ENCODE results near the gene SLC15A3. TPM values are rescaled to one million over a fixed set of nuclear protein-coding genes. Genes with fewer than 3 reads are reported as not detected.

The SLC15A3 gene
- total and polyA plus RNA-seq, 5 donors from 2014 or later = 0.43 to 1.0 TPM; not detected in 3

DNA sequence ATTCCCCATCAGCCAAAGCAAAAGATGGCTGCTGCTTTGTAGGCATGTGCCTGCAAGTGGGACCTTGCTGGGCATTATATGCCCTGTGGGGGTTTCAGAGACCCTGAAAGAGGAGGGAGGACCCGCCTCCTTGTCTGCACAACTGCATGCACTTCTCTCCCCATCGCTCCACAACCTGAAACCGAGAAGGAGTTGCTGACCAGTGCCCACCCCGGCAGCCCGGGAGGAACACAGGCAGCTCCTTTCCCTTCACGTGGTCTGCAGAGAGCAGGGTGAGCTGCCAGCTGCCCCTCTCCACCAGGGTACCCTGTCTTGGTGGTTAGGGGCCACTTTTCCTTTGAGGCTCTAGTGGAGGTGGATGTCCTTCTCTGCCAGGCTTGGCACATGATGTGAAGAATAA, 29.1 kb downstream of the SLC15A3 start:
- DNase-seq = no peak
- Histone ChIP-seq H3K4me3 (ENCODE audit: low read depth, low read length) (no peak overlapping the region), H3K27me3 (ENCODE audit: control insufficient read depth, insufficient read depth, low read length) (peaks cover 5% of the 10 kb centered on the region), H3K27ac (ENCODE audit: insufficient read depth, low read length, poor library complexity, severe bottlenecking) (no peak overlapping the region), H3K4me1 (ENCODE audit: control insufficient read depth, insufficient read depth, low read length, poor library complexity, severe bottlenecking) (peaks cover 21% of the 10 kb centered on the region), H3K9me3 (ENCODE audit: control insufficient read depth in 2 of 2, low read length in 2 of 2) (no peaks in the 10 kb centered on the region), H3K36me3 (ENCODE audit: control insufficient read depth, insufficient read depth, low read length) (peaks cover 48% of the 10 kb centered on the region)
- Mint-ChIP-seq H3K9me3 (no peaks in the 10 kb centered on the region), H3K36me3 (peaks cover 39% of the 10 kb centered on the region), H3K4me3 (peak overlapping the region in 2 of 4 donors; percentile 10 to 24), H3K4me1 (peaks cover 0 to 25% (median 9%) of the 10 kb centered on the region in 4 donors), H3K27me3 (peaks cover 30% of the 10 kb centered on the region), H3K27ac (no peak overlapping the region)
- no peak for ATAC-seq (ENCODE audit: low read depth in 2 of 2)

DNA sequence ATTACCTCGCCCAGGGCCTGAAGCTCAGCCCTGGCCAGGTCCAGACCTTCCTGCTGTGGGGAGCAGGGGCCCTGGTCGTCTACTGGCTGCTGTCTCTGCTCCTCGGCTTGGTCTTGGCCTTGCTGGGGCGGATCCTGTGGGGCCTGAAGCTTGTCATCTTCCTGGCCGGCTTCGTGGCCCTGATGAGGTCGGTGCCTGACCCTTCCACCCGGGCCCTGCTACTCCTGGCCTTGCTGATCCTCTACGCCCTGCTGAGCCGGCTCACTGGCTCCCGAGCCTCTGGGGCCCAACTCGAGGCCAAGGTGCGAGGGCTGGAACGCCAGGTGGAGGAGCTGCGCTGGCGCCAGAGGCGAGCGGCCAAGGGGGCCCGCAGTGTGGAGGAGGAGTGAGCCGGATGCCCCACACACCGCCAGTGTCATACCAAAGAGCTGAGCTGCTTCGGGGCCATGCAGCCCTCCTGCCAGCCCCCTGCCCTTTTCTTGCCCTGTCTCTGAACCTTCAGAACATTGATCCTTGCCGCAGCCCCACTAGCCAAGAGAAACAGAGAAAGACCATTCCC, 30.1 kb downstream of the SLC15A3 start:
- Mint-ChIP-seq H3K36me3 (peaks cover 44% of the 10 kb centered on the region), H3K4me3 (no peak overlapping the region), H3K27ac (no peak overlapping the region), H3K9me3 (no peaks in the 10 kb centered on the region), H3K27me3 (peaks cover 25% of the 10 kb centered on the region), H3K4me1 (peaks cover 0 to 30% (median 14%) of the 10 kb centered on the region in 4 donors)
- ATAC-seq (ENCODE audit: low read depth in 2 of 2) (no peak), DNase-seq (no peak)
- Histone ChIP-seq H3K4me3 (ENCODE audit: low read depth, low read length) (no peak overlapping the region), H3K4me1 (ENCODE audit: control insufficient read depth, insufficient read depth, low read length, poor library complexity, severe bottlenecking) (peaks cover 21% of the 10 kb centered on the region), H3K9me3 (ENCODE audit: control insufficient read depth in 2 of 2, low read length in 2 of 2) (no peaks in the 10 kb centered on the region), H3K36me3 (ENCODE audit: control insufficient read depth, insufficient read depth, low read length) (peaks cover 48% of the 10 kb centered on the region), H3K27me3 (ENCODE audit: control insufficient read depth, insufficient read depth, low read length) (peaks cover 5% of the 10 kb centered on the region), H3K27ac (ENCODE audit: insufficient read depth, low read length, poor library complexity, severe bottlenecking) (no peak overlapping the region)

DNA sequence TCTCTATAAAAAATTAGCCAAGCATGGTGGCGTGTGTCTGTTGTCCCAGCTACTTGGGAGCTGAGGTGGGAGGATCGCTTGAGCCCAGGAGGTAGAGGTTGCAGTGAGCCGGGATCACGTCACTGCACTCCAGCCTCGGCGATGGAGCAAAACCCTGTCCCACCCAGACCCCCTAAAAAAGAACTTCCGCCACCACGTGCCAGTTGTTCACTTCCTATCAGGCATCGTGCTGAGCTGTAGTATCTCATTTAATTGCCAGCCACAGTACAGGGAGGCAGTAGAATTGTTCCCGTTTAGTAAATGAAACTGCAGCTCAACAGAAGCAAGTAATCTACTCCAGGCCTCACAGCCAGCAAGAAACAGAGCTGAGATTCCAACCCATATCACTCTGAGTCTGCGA, 30.7 kb downstream of the SLC15A3 start:
- H3K36me3 Mint-ChIP-seq = peaks cover 41% of the 10 kb centered on the region

DNA sequence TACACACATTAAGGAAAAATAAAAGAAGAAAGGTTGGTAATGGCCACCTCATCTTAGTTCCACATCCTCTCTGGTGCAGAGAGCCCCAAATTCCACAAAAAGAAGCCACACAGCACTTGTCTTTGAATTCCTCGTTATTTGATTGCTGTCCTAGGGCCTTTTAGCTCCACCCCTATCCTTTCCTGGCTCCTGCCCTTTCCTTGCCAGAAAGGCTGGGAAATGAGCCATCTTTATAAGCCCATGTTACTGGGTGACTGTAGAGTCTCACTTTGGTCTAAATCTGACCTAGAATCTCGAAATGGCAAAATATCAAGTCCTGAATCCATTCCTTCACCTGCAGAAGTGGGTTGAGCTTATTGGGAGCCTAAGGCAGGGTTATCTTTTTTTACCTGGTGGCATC, 32.0 kb downstream of the SLC15A3 start:
- Histone ChIP-seq H3K4me3 (ENCODE audit: low read depth, low read length) (no peak overlapping the region), H3K27me3 (ENCODE audit: control insufficient read depth, insufficient read depth, low read length) (no peaks in the 10 kb centered on the region), H3K4me1 (ENCODE audit: control insufficient read depth, insufficient read depth, low read length, poor library complexity, severe bottlenecking) (peaks cover 29% of the 10 kb centered on the region), H3K27ac (ENCODE audit: insufficient read depth, low read length, poor library complexity, severe bottlenecking) (no peak overlapping the region), H3K9me3 (ENCODE audit: control insufficient read depth in 2 of 2, low read length in 2 of 2) (no peaks in the 10 kb centered on the region), H3K36me3 (ENCODE audit: control insufficient read depth, insufficient read depth, low read length) (peaks cover 48% of the 10 kb centered on the region)
- H3K27ac Mint-ChIP-seq = peak overlapping the region in 1 of 3 donors; percentile 65
- H3K36me3 Mint-ChIP-seq = peaks cover 41% of the 10 kb centered on the region
- DNase-seq (no peak), ATAC-seq (ENCODE audit: low read depth in 2 of 2) (no peak)
- H3K4me1 Mint-ChIP-seq = peaks cover 4 to 44% (median 24%) of the 10 kb centered on the region in 4 donors
- peaks cover 6% of the 10 kb centered on the region for H3K27me3 Mint-ChIP-seq
- peak overlapping the region in 2 of 4 donors; percentile 4 to 32 for H3K4me3 Mint-ChIP-seq
- H3K9me3 Mint-ChIP-seq = no peaks in the 10 kb centered on the region

More for the DNA sequence above, 30.7 kb downstream of the SLC15A3 start:
- Mint-ChIP-seq H3K4me1 (peaks cover 0 to 36% (median 18%) of the 10 kb centered on the region in 4 donors), H3K27ac (no peak overlapping the region), H3K9me3 (no peaks in the 10 kb centered on the region), H3K27me3 (peaks cover 19% of the 10 kb centered on the region), H3K4me3 (no peak overlapping the region)
- no peak overlapping the region for H3K27ac ChIP-seq (ENCODE audit: insufficient read depth, low read length, poor library complexity, severe bottlenecking)
- no peak for ATAC-seq (ENCODE audit: low read depth in 2 of 2)
- peaks cover 23% of the 10 kb centered on the region for H3K4me1 ChIP-seq (ENCODE audit: control insufficient read depth, insufficient read depth, low read length, poor library complexity, severe bottlenecking)
- H3K36me3 ChIP-seq (ENCODE audit: control insufficient read depth, insufficient read depth, low read length) = peaks cover 48% of the 10 kb centered on the region
- peaks cover 5% of the 10 kb centered on the region for H3K27me3 ChIP-seq (ENCODE audit: control insufficient read depth, insufficient read depth, low read length)
- H3K9me3 ChIP-seq (ENCODE audit: control insufficient read depth in 2 of 2, low read length in 2 of 2) = no peaks in the 10 kb centered on the region
- DNase-seq = no peak
- H3K4me3 ChIP-seq (ENCODE audit: low read depth, low read length) = no peak overlapping the region

DNA sequence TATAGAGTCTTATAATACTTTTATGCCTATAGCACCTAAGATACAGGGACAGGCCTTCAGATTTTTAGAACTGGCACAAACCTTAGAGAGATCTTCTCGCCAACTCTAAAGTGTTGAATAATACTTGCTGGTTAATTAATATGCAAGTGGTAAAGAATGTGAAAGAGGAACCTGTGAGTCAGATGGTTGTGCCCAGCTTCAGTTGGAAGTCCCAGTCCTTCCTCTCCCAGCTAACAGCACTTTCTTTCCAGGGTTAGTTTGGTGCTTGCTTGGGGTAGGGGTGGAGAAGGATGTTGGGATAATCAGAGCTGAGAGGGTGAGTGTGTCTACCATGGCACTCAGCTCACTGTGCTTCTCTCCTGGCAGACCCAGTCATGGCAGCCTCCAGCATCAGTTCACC, 32.7 kb downstream of the SLC15A3 start:
- Histone ChIP-seq H3K9me3 (ENCODE audit: control insufficient read depth in 2 of 2, low read length in 2 of 2) (no peaks in the 10 kb centered on the region), H3K27ac (ENCODE audit: insufficient read depth, low read length, poor library complexity, severe bottlenecking) (no peak overlapping the region), H3K4me3 (ENCODE audit: low read depth, low read length) (no peak overlapping the region), H3K4me1 (ENCODE audit: control insufficient read depth, insufficient read depth, low read length, poor library complexity, severe bottlenecking) (peaks cover 29% of the 10 kb centered on the region), H3K36me3 (ENCODE audit: control insufficient read depth, insufficient read depth, low read length) (peaks cover 48% of the 10 kb centered on the region), H3K27me3 (ENCODE audit: control insufficient read depth, insufficient read depth, low read length) (no peaks in the 10 kb centered on the region)
- H3K27ac Mint-ChIP-seq = no peak overlapping the region
- no peaks in the 10 kb centered on the region for H3K9me3 Mint-ChIP-seq
- no peak overlapping the region for H3K4me3 Mint-ChIP-seq
- peaks cover 41% of the 10 kb centered on the region for H3K36me3 Mint-ChIP-seq
- no peak for ATAC-seq (ENCODE audit: low read depth in 2 of 2)
- no peak for DNase-seq
- H3K27me3 Mint-ChIP-seq = peaks cover 6% of the 10 kb centered on the region
- peaks cover 4 to 47% (median 24%) of the 10 kb centered on the region in 4 donors for H3K4me1 Mint-ChIP-seq

DNA sequence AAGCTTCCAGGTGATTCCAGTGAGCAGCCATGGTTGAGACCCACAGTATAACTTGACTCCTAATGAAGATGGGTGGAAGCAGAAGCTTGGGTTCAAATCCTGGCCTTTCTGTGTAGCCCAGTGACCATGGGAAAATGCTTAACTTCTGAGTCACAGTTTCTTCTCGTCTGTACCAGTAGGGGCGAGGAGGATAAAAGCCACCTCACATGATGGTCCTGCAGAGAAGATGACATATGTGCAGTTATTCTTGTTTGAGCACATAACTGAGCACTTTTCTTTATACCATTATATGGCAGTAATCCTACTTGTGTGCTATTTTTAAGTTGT, 33.1 kb downstream of the SLC15A3 start:
- H3K27ac ChIP-seq (ENCODE audit: insufficient read depth, low read length, poor library complexity, severe bottlenecking) = no peak overlapping the region
- Mint-ChIP-seq H3K27me3 (peaks cover 6% of the 10 kb centered on the region), H3K4me1 (peaks cover 6 to 49% (median 24%) of the 10 kb centered on the region in 4 donors), H3K4me3 (no peak overlapping the region), H3K27ac (no peak overlapping the region), H3K36me3 (peaks cover 41% of the 10 kb centered on the region), H3K9me3 (no peaks in the 10 kb centered on the region)
- peaks cover 29% of the 10 kb centered on the region for H3K4me1 ChIP-seq (ENCODE audit: control insufficient read depth, insufficient read depth, low read length, poor library complexity, severe bottlenecking)
- no peak overlapping the region for H3K4me3 ChIP-seq (ENCODE audit: low read depth, low read length)
- no peak for ATAC-seq (ENCODE audit: low read depth in 2 of 2)
- DNase-seq = no peak
- no peaks in the 10 kb centered on the region for H3K9me3 ChIP-seq (ENCODE audit: control insufficient read depth in 2 of 2, low read length in 2 of 2)
- peaks cover 48% of the 10 kb centered on the region for H3K36me3 ChIP-seq (ENCODE audit: control insufficient read depth, insufficient read depth, low read length)
- no peaks in the 10 kb centered on the region for H3K27me3 ChIP-seq (ENCODE audit: control insufficient read depth, insufficient read depth, low read length)

DNA sequence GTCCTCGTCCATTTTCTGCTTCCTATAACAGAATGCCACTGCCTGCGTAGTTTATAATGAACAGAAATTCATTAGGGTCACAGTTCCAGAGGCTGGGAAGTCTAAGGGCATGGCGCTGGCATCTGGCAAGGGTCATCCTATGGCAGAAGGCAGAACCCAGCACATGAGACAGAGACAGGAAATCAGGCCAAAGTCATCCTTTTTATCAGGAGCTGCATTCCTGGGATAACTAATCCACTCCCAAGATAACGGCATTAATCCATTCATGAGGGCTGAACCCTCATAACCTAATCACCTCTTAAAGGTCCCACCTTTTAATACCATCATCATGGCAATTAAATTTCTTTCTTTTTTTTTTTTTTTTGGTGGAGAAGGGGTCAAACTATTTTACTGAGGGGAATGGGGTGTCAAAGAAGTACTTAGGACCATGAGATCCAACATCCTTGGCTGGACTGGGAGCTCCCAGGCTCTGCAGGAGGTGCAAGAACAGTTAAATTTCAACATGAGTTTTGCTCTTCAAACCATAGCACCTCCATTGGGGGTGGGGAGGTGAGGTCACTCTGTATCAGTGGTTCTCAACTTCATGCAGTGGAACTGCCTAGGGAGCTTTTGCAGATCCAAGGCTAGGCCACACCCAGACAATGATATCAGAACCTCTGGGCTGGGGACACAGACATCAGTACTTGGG, 33.6 kb downstream of the SLC15A3 start:
- Mint-ChIP-seq H3K36me3 (peaks cover 40% of the 10 kb centered on the region), H3K4me1 (peaks cover 11 to 52% (median 27%) of the 10 kb centered on the region in 4 donors), H3K9me3 (no peaks in the 10 kb centered on the region), H3K4me3 (no peak overlapping the region), H3K27ac (no peak overlapping the region), H3K27me3 (peaks cover 4% of the 10 kb centered on the region)
- Histone ChIP-seq H3K27me3 (ENCODE audit: control insufficient read depth, insufficient read depth, low read length) (no peaks in the 10 kb centered on the region), H3K36me3 (ENCODE audit: control insufficient read depth, insufficient read depth, low read length) (peaks cover 45% of the 10 kb centered on the region), H3K4me3 (ENCODE audit: low read depth, low read length) (no peak overlapping the region), H3K27ac (ENCODE audit: insufficient read depth, low read length, poor library complexity, severe bottlenecking) (no peak overlapping the region), H3K9me3 (ENCODE audit: control insufficient read depth in 2 of 2, low read length in 2 of 2) (no peaks in the 10 kb centered on the region), H3K4me1 (ENCODE audit: control insufficient read depth, insufficient read depth, low read length, poor library complexity, severe bottlenecking) (peaks cover 28% of the 10 kb centered on the region)
- ATAC-seq (ENCODE audit: low read depth in 2 of 2) = no peak
- DNase-seq = no peak

DNA sequence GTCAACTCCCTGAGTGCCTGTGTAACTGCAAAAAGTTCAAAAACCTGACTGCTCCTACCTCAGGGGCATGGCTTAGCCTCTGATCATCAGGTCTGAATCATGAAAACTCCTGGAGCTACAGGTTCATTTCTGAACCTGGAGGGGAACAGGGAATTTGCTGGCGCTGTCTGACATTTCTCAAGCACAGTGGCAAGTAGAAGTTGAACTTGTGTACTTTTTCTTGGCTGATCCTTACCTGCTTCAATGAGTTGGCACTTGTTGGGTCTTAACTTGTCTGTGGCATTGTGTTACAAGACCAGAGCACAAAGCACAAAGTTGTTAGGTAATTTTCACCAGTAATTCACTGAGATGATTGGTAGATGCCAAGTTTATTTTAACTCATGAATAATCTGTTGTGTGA, 34.7 kb downstream of the SLC15A3 start:
- Mint-ChIP-seq H3K4me3 (peak overlapping the region; percentile 41 to 77 (median 56)), H3K36me3 (peaks cover 33% of the 10 kb centered on the region), H3K27me3 (no peaks in the 10 kb centered on the region), H3K4me1 (peaks cover 12 to 51% (median 31%) of the 10 kb centered on the region in 4 donors), H3K27ac (no peak overlapping the region), H3K9me3 (no peaks in the 10 kb centered on the region)
- no peaks in the 10 kb centered on the region for H3K27me3 ChIP-seq (ENCODE audit: control insufficient read depth, insufficient read depth, low read length)
- DNase-seq = no peak
- H3K4me3 ChIP-seq (ENCODE audit: low read depth, low read length) = no peak overlapping the region
- no peaks in the 10 kb centered on the region for H3K9me3 ChIP-seq (ENCODE audit: control insufficient read depth in 2 of 2, low read length in 2 of 2)
- peaks cover 34% of the 10 kb centered on the region for H3K36me3 ChIP-seq (ENCODE audit: control insufficient read depth, insufficient read depth, low read length)
- no peak overlapping the region for H3K27ac ChIP-seq (ENCODE audit: insufficient read depth, low read length, poor library complexity, severe bottlenecking)
- H3K4me1 ChIP-seq (ENCODE audit: control insufficient read depth, insufficient read depth, low read length, poor library complexity, severe bottlenecking) = peaks cover 39% of the 10 kb centered on the region
- no peak for ATAC-seq (ENCODE audit: low read depth in 2 of 2)
